Neural progenitor cell (in vitro differentiated cells): ENCODE data around the gene MRPS14.

Experiments
- CTCF ChIP-seq: fragments of 200-600 bp; sonication (generic); IDR thresholded peaks from 2 replicates; pipeline ENCODE4 v1.5.1; 2017; ENCODE audit warnings: antibody characterized with exemption, mild to moderate bottlenecking
- EZH2 ChIP-seq: fragments of 200-600 bp; sonication (generic); IDR thresholded peaks from 2 replicates; pipeline ENCODE4 v1.6.1; 2017; ENCODE audit warnings: antibody characterized with exemption, mild to moderate bottlenecking, moderate library complexity
- EZH2phosphoT487 ChIP-seq: fragments of 200-600 bp; sonication (generic); IDR thresholded peaks from 2 replicates; pipeline ENCODE4 v1.6.1; 2017; ENCODE audit warnings: antibody characterized with exemption

GRCh38 chr1:175019524-175019923, 3.7 kb downstream of the MRPS14 start:
- TF ChIP-seq CTCF (no peak), EZH2 (no peak), EZH2phosphoT487 (no peak)
